WI38 (cell line): ENCODE data around the gene EPAS1.

ENCODE experiments used
- H3K4me3 ChIP-seq: 2 replicates; pipeline ENCODE4 v1.5.1; 2011; ENCODE audit warnings: low read depth, mild to moderate bottlenecking, control low read depth, low read length
- CTCF ChIP-seq: IDR thresholded peaks from 2 replicates; pipeline ENCODE4 v1.5.1; 2012; ENCODE audit warnings: low read depth, mild to moderate bottlenecking, control low read depth, low read length

Gene EPAS1

DNA sequence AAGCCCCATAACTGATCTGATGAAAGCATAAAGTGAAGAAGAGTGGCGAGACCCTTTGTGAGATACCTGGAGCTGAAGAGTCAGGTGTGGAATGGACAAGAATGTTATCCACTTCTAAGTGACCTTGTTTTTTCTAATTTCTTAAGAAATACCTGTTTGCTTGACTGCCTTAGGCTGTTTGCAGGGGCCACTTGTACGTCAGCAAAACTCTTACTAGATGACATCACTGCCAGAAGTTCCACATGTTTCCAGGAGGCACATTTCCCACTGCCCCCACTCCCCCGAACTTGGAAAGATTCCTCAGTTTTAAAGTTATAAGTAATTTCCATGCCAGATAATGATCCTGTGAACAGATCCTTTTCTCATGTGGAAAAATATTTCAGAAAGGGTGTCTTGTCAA, 8.0 kb downstream of the EPAS1 start:
- TF ChIP-seq CTCF = no peak
- no peak overlapping the region for H3K4me3 ChIP-seq

GRCh38 chr2:46305767-46306166, 8.6 kb downstream of the EPAS1 start:
- TF ChIP-seq CTCF = no peak
- H3K4me3 ChIP-seq = no peak overlapping the region

DNA sequence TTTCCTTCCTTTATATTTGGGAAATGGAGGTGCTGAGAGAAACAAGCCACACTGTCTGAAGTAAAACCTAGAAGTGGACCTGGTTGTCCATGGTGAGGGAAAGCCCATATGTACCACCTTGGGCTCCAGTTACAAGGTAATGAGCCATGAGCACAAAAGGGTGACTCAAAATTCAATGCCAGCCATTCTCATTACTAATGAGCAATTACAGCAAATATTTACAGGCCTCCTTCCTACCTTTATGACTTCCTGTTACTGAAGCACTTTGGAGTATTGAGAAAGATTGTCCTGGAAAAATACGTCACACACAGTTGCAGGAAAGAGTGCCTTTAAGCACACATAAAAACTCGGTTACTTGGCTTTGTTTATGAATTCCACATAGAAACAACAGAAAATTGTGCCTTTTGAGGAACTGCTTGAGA, 9.1 kb downstream of the EPAS1 start:
- H3K4me3 ChIP-seq = no peak overlapping the region

GRCh38 chr2:46306988-46307655, 9.9 kb downstream of the EPAS1 start:
- TF ChIP-seq CTCF = no peak
- H3K4me3 ChIP-seq = no peak overlapping the region

More for the DNA sequence above, 9.1 kb downstream of the EPAS1 start:
- TF ChIP-seq CTCF = no peak

- TF ChIP-seq CTCF = no peak
Observed at GRCh38 chr2:46308081-46308480, 10.9 kb downstream of the EPAS1 start.

GRCh38 chr2:46308629-46309028, 11.4 kb downstream of the EPAS1 start:
- H3K4me3 ChIP-seq = no peak overlapping the region
- no peak for TF ChIP-seq CTCF

More at GRCh38 chr2:46308081-46308480, 10.9 kb downstream of the EPAS1 start:
- H3K4me3 ChIP-seq = no peak overlapping the region

DNA sequence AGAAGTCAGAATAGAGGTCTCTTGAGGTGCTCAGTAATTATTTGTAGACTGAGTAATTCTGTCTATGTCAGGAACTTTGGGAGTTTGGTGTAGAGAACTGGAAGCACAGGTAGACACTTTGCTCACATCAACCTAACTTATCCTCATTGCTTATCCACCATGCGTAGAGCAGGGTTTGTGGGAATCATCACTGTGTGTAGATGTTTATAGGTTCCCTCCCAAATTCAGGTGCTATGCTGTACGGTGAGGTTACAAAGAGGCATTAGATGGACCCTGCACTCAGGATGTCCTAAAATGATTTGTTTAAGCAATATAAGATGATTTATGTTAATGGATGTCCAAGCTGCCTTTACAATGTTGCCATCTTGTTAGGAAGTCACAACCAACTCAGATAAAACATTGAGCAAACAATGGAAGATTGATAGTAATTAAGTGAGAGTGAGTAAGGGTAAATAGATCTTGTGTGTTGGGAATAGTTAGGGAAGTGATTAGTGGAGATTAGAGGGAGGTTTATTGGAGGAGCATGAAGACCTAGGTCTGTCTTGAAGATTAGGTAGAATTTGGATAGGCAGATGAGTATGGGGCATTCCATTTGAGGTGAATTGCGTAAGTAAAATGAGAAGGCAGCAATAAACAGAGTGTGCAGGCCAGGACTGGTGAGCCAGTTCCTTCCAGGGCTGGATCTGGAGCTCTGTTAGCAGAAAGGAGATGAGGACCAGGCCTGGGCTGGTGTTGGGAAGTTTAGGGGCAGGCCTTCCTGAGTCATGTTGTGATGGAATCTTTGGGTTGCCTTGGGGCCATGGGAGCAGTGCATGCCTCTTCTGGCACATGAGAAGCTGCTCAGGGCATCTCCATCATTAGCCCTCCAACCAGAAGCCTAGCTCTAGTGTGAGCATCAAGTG, 12.1 kb downstream of the EPAS1 start:
- no peak for TF ChIP-seq CTCF
- no peak overlapping the region for H3K4me3 ChIP-seq
